HEK293 (cell line): ENCODE results near the gene PRKRA.
"Not testable (repeated sequence)": the region's sequence is repeated elsewhere in the genome, so short reads cannot be mapped to it uniquely, and the experiment has no call there.

ENCODE experiments used
- CTCF ChIA-PET: fragments of 350-600 bp; formaldehyde crosslinking; extraction: SDS; loops from one replicate; lab custom pipeline; 2021; ENCODE audit warnings: antibody characterized with exemption; lab: Yijun Ruan, JAX
- POLR2A ChIA-PET: fragments of 300-600 bp; formaldehyde crosslinking; extraction: SDS; loops from one replicate; lab custom pipeline; 2020; ENCODE audit warnings: antibody characterized with exemption, inconsistent platforms; lab: Yijun Ruan, JAX
- H3K27ac ChIP-seq: fragments of 200-500 bp; sonication (Bioruptor generic); 2 replicates; pipeline ENCODE4 v1.5.1; 2014; ENCODE audit warnings: low read depth, low read length, control low read depth, inconsistent platforms; ENCODE audit errors: extremely low read depth
- H3K36me3 ChIP-seq, 2 experiments: fragments of 200-500 bp in 1 of 2; sonication (Bioruptor generic) in 1 of 2; 1 replicate in 1 of 2; 2 replicates in 1 of 2; pipeline ENCODE4 v1.5.1; 2014 to 2017; ENCODE audit warnings: inconsistent platforms in 2 of 2, low read length in 2 of 2; ENCODE audit not compliant: control insufficient read depth in 2 of 2, insufficient read depth in 1 of 2
- H3K4me1 ChIP-seq: fragments of 200-500 bp; sonication (Bioruptor generic); 2 replicates; pipeline ENCODE4 v1.5.1; 2014; ENCODE audit warnings: mild to moderate bottlenecking, low read length, inconsistent platforms; ENCODE audit not compliant: control insufficient read depth, insufficient read depth
- H3K4me3 ChIP-seq: 2 replicates; pipeline ENCODE4 v1.5.1; 2011; ENCODE audit warnings: low read depth, mild to moderate bottlenecking, control low read depth, low read length, moderate library complexity
- H3K9me3 ChIP-seq: fragments of 200-500 bp; sonication (Bioruptor generic); 2 replicates; pipeline ENCODE4 v1.5.1; 2014; ENCODE audit warnings: low read depth, low read length, inconsistent platforms; ENCODE audit not compliant: control insufficient read depth, insufficient read depth
- CTCF ChIP-seq: fragments of 450-650 bp; formaldehyde crosslinking; IDR thresholded peaks from 2 replicates; pipeline ENCODE4 v1.5.1; 2016; ENCODE audit warnings: missing biosample characterization, missing genetic modification characterization
- FEZF1 ChIP-seq: fragments of 450-650 bp; formaldehyde crosslinking; IDR thresholded peaks from 2 replicates; pipeline ENCODE4 v1.5.1; 2016; ENCODE audit warnings: missing biosample characterization, missing genetic modification characterization
- HIC1 ChIP-seq: fragments of 450-650 bp; formaldehyde crosslinking; IDR thresholded peaks from 2 replicates; pipeline ENCODE4 v1.5.1; 2016; ENCODE audit warnings: missing biosample characterization, missing genetic modification characterization
- KLF17 ChIP-seq: fragments of 450-650 bp; formaldehyde crosslinking; IDR thresholded peaks from 2 replicates; pipeline ENCODE4 v1.5.1; 2016; ENCODE audit warnings: missing biosample characterization, missing genetic modification characterization
- KLF7 ChIP-seq: fragments of 450-650 bp; formaldehyde crosslinking; IDR thresholded peaks from 2 replicates; pipeline ENCODE4 v1.5.1; 2016; ENCODE audit warnings: missing biosample characterization, missing genetic modification characterization, borderline replicate concordance
- MZF1 ChIP-seq: fragments of 450-650 bp; formaldehyde crosslinking; IDR thresholded peaks from 2 replicates; pipeline ENCODE4 v1.5.1; 2017; ENCODE audit warnings: missing biosample characterization, missing genetic modification characterization, borderline replicate concordance
- ZBTB10 ChIP-seq: fragments of 450-650 bp; formaldehyde crosslinking; IDR thresholded peaks from 2 replicates; pipeline ENCODE4 v1.5.1; 2016; ENCODE audit warnings: missing biosample characterization, missing genetic modification characterization
- ZBTB20 ChIP-seq: fragments of 450-650 bp; formaldehyde crosslinking; IDR thresholded peaks from 2 replicates; pipeline ENCODE4 v1.5.1; 2016; ENCODE audit warnings: missing biosample characterization, missing genetic modification characterization
- ZBTB8A ChIP-seq: fragments of 450-650 bp; formaldehyde crosslinking; IDR thresholded peaks from 2 replicates; pipeline ENCODE4 v1.5.1; 2016; ENCODE audit warnings: missing biosample characterization, missing genetic modification characterization
- ZFHX2 ChIP-seq: fragments of 450-650 bp; formaldehyde crosslinking; conservative IDR thresholded peaks from 2 replicates; pipeline ENCODE4 v1.5.1; 2016; ENCODE audit warnings: missing biosample characterization, missing genetic modification characterization
- ZNF133 ChIP-seq: fragments of 450-650 bp; formaldehyde crosslinking; IDR thresholded peaks from 2 replicates; pipeline ENCODE4 v1.5.1; 2016; ENCODE audit warnings: missing biosample characterization, missing genetic modification characterization
- ZNF394 ChIP-seq: fragments of 450-650 bp; formaldehyde crosslinking; IDR thresholded peaks from 2 replicates; pipeline ENCODE4 v1.5.1; 2016; ENCODE audit warnings: missing biosample characterization, missing genetic modification characterization, mild to moderate bottlenecking, moderate library complexity, borderline replicate concordance
- ZNF423 ChIP-seq: fragments of 450-650 bp; formaldehyde crosslinking; IDR thresholded peaks from 2 replicates; pipeline ENCODE4 v1.5.1; 2016; ENCODE audit warnings: missing biosample characterization, missing genetic modification characterization
- ZNF501 ChIP-seq: fragments of 450-650 bp; formaldehyde crosslinking; IDR thresholded peaks from 2 replicates; pipeline ENCODE4 v1.5.1; 2016; ENCODE audit warnings: missing biosample characterization, missing genetic modification characterization
- ZNF521 ChIP-seq: fragments of 450-650 bp; formaldehyde crosslinking; IDR thresholded peaks from 2 replicates; pipeline ENCODE4 v1.5.1; 2017; ENCODE audit warnings: missing biosample characterization, mild to moderate bottlenecking, missing genetic modification characterization
- ZNF561 ChIP-seq: fragments of 450-650 bp; IDR thresholded peaks from 2 replicates; pipeline ENCODE4 v1.5.1; 2018; ENCODE audit warnings: missing biosample characterization, missing genetic modification characterization, borderline replicate concordance
- ZNF692 ChIP-seq: fragments of 450-650 bp; formaldehyde crosslinking; IDR thresholded peaks from 2 replicates; pipeline ENCODE4 v1.5.1; 2016; ENCODE audit warnings: missing biosample characterization, missing genetic modification characterization
- ZNF776 ChIP-seq: fragments of 450-650 bp; formaldehyde crosslinking; IDR thresholded peaks from 2 replicates; pipeline ENCODE4 v1.5.0; 2017; ENCODE audit warnings: missing biosample characterization, missing genetic modification characterization, borderline replicate concordance

The PRKRA gene

GRCh38 chr2:178413472-178414265 lies 37.3 kb downstream of the PRKRA start (continued):
- peak; percentile 62; the same call in 1 of the 2 replicates for TF ChIP-seq MZF1
- no peak for TF ChIP-seq ZNF501 (tag by site-specific recombination)
- TF ChIP-seq ZNF394: peak; percentile 39; the same call in 1 of the 2 replicates
- TF ChIP-seq FEZF1 (tag by site-specific recombination): no peak
- 0 out of 2 replicates have a peak, but pooled peaks have one; percentile 69 for TF ChIP-seq ZBTB10 (tag by site-specific recombination)

- H3K4me3 ChIP-seq, POLR2A ChIA-PET: not testable (repeated sequence)
Observed at GRCh38 chr2:178412453-178412852, 38.5 kb downstream of the PRKRA start.

GRCh38 chr2:178412047-178412446 lies 38.9 kb downstream of the PRKRA start:
- CTCF ChIA-PET: interaction anchor here (0.6 to 4.2 kb wide), 5 partner anchors 15 to 470 kb away, joined by 3 to 61 read pairs (median 6); no protein-coding TSS in a partner anchor
- Histone ChIP-seq H3K36me3 (no peaks in the 10 kb centered on the region), H3K4me3 (no peak overlapping the region), H3K9me3 (no peaks in the 10 kb centered on the region), H3K27ac (no peak overlapping the region), H3K4me1 (no peaks in the 10 kb centered on the region)
- POLR2A ChIA-PET: no interaction called here
- TF ChIP-seq ZNF561 (tag by site-specific recombination) (no peak), HIC1 (tag by site-specific recombination) (no peak), KLF17 (no peak), FEZF1 (tag by site-specific recombination) (no peak), KLF7 (tag by site-specific recombination) (no peak), ZBTB8A (tag by site-specific recombination) (peak; percentile 55; the same call in 1 of the 2 replicates), ZNF776 (tag by site-specific recombination) (no peak), ZFHX2 (tag by site-specific recombination) (no peak), ZNF521 (no peak), ZBTB20 (tag by site-specific recombination) (no peak), ZNF133 (tag by site-specific recombination) (no peak)

More at GRCh38 chr2:178412453-178412852, 38.5 kb downstream of the PRKRA start:
- not testable (repeated sequence) for H3K36me3 ChIP-seq, H3K27ac ChIP-seq, H3K4me1 ChIP-seq, H3K9me3 ChIP-seq
- TF ChIP-seq ZNF692 (tag by site-specific recombination) (peak; percentile 10; the same call in 1 of the 2 replicates), ZNF423 (tag by site-specific recombination) (0 out of 2 replicates have a peak, but pooled peaks have one; percentile 2), CTCF (peak; percentile 33; the same call in 1 of the 2 replicates)
- CTCF ChIA-PET: interaction anchor here (0.6 to 4.2 kb wide), 6 partner anchors 16 to 470 kb away, joined by 3 to 61 read pairs (median 7); partner anchors contain the start of gene RBM45
